GM13976 (cell line): ENCODE results near the gene LYPD5.
A peak's percentile ranks its signal among the peaks of the same experiment; 100 is the strongest.

ENCODE experiments used
- DNase-seq: peaks from one replicate; pipeline ENCODE4 v3.0.0; 2012; ENCODE audit warnings: low spot score
- in situ Hi-C: fragments of 300-500 bp; cut with MboI; formaldehyde crosslinking; loops from one replicate; pipeline ENCODE4 v1.12.0; 2022; ENCODE audit warnings: low sequenced_read_pairs, mixed read lengths, inconsistent platforms; ENCODE audit not compliant: unreplicated experiment
- TF ChIP-seq, protein P1 (sequence below): IDR thresholded peaks from 2 replicates; pipeline ENCODE4 v1.5.1; 2012; ENCODE audit warnings: borderline replicate concordance, mild to moderate bottlenecking; ENCODE audit not compliant: insufficient read depth; ENCODE audit errors: extremely low read depth, missing control alignments, control extremely low read depth

Gene LYPD5

DNA sequence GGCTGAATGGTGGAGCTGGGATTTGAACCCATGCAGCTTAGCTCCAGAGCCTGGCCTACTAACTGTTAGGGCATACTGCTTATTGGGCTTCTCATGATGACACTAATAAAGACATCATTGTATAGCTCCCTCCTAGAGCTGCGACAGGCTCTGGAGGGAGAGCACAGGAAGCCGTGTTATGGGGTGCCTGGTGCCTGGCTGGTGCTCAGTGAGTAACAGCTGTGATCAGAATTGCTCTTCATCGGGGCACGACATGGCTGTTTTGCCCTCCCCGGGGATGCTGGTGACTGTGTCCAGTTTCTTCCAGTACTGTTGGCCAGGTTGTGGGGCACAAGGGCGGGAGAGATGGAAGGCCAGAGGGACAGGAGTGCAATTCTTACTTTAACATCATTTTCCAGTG, 5.1 kb downstream of the LYPD5 start:
- DNase-seq = no peak
- in situ Hi-C loops = no loop called here
- TF ChIP-seq, protein P1, sequence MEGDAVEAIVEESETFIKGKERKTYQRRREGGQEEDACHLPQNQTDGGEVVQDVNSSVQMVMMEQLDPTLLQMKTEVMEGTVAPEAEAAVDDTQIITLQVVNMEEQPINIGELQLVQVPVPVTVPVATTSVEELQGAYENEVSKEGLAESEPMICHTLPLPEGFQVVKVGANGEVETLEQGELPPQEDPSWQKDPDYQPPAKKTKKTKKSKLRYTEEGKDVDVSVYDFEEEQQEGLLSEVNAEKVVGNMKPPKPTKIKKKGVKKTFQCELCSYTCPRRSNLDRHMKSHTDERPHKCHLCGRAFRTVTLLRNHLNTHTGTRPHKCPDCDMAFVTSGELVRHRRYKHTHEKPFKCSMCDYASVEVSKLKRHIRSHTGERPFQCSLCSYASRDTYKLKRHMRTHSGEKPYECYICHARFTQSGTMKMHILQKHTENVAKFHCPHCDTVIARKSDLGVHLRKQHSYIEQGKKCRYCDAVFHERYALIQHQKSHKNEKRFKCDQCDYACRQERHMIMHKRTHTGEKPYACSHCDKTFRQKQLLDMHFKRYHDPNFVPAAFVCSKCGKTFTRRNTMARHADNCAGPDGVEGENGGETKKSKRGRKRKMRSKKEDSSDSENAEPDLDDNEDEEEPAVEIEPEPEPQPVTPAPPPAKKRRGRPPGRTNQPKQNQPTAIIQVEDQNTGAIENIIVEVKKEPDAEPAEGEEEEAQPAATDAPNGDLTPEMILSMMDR = no peak

DNA sequence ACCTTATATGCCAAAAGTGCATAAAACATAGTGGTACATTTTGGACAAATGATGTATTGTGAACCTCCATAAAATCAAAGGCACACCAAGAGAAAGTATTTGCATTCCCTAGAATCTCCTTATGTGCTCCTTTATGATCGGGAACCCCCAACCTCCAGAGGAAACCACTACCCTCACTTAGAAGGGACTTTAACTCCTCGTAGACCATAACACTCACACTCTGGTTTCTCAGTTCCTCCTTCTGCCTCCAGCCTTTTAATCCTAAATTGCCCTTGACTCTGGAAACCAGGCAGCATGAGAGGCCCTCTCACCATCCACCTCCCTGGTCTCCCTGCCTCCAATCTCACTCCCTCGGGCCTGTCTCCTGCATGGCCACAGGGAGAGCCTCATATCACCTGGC, 11.7 kb downstream of the LYPD5 start:
- in situ Hi-C loops = no loop called here
- TF ChIP-seq, protein P1 = no peak
- peak; percentile 40 for DNase-seq

DNA sequence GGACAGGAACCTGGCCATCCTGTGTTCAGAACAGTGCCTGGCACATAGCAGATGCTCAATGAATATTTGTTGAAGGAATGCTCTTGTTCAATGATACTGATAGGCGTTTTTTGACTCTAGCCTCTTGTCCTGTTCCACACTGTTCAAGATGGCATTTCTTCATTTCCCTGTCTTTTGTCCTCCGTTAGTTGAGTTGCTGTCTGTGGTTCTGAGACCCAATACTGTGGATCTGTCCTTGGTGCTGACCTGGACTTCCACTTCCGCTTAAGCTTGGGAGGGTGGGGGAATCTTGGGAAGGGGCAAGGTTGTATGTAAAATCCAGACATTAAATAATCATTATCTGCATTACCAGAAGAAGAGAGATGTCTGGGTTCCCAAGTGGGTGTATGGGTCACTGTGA, 13.2 kb downstream of the LYPD5 start:
- DNase-seq = no peak
- TF ChIP-seq, protein P1 = no peak

DNA sequence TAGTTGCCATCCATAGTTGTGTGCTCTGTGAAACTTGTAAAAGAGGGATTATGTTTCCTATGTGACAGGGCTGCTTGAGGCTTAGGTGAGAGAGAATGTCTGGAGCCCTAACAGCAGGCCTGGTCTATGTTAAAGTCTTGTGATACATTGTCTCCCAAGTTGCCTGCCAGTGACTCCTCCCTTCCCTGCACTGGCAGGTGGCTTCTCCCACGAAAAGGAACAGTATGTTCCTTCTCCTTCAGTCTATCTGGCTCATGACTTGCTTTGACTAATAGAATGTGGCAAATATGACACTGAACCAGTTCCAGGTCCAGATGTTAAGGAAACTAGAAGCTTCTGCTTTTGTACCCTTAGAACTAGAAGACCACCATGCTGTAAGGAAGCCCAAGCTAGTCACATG, 15.6 kb downstream of the LYPD5 start:
- in situ Hi-C loops = no loop called here
- DNase-seq = no peak
- TF ChIP-seq, protein P1 = no peak

More for the DNA sequence above, 13.2 kb downstream of the LYPD5 start:
- in situ Hi-C loops = no loop called here

DNA sequence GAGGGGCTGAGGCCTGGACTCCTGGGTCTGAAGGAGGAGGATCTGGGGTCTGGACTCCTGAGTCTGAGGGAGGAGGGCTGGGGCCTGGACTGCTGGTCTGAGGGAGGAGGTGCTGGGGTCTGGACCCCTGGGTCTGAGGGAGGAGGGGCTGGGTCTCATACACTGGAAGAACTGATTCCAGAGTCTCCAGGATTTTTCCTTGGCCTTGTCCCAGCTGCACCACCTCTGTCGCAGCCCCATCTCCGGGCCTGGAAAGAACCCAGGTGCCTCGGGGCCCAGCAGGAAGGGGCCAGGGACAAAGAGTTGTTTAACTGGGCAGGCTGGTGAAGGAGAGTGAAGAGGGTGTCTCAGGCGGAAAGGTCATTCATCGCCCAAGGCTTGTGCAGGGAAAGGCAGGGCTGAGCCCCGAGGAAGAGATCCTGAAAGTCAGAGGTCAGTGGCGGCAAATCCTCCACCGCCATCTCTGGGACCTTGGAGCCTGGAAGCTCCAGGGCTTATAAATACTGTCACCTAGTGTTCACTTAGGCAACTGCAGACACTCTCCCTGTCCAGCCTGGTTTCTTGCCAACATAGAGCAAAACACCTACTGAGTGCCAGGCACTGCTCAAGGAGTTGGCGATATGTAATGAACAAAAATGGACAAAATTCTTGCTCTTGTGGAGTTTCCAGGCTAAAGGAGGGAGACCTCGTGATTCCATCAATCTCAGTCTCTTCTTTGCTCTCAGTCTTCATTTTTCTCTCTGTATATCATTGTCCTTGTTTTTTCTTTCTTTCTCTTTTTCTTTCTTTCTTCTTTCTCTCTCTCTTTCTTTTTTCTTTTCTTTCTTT, 17.1 kb downstream of the LYPD5 start:
- in situ Hi-C loops = loop anchor here (5.0 kb wide), 1 partner anchor 38 kb away; no protein-coding TSS in a partner anchor
- peak; percentile 73 for DNase-seq

DNA sequence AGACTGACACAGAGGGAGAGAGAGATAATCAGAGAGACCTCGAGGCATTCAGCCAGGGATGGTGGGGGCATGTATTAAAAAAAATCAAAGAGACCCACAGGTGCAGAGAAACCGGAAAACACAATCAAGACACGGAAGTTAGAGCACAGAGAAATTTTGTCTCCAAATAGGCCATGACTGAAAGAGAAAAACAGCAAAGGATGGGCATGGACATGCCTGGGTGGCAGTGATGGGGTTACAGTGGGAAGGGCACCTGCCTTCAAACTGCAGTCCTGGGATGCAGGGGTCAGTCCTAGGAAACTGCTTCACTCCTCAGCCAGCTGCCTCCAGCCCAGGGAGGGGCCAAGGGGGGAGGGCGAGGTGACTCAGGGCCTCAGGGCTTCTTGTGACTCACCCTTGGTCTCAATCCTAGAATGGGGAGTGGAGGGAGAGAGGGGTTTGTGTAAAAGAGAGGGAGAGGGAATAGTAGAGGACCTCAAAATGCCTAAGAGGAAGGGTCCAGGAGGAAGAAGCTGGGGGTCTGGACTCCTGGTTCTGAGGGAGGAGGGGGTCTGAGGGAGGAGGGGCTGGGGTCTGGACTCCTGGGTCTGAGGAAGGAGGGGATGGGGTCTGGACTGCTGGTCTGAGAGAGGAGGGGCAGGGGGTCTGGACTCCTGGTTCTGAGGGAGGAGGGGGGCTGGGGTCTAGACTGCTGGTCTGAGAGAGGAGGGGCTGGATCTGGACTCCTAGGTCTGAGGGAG, 17.8 kb downstream of the LYPD5 start:
- DNase-seq = peak; percentile 58
- TF ChIP-seq, protein P1 = no peak
- in situ Hi-C loops = loop anchor here (5.0 kb wide), 1 partner anchor 37 kb away; no protein-coding TSS in a partner anchor

More for the DNA sequence above, 17.1 kb downstream of the LYPD5 start:
- TF ChIP-seq, protein P1 = peak; percentile 96
